ENCODE measurements around the gene ZAP70.

Gene ZAP70

DNA sequence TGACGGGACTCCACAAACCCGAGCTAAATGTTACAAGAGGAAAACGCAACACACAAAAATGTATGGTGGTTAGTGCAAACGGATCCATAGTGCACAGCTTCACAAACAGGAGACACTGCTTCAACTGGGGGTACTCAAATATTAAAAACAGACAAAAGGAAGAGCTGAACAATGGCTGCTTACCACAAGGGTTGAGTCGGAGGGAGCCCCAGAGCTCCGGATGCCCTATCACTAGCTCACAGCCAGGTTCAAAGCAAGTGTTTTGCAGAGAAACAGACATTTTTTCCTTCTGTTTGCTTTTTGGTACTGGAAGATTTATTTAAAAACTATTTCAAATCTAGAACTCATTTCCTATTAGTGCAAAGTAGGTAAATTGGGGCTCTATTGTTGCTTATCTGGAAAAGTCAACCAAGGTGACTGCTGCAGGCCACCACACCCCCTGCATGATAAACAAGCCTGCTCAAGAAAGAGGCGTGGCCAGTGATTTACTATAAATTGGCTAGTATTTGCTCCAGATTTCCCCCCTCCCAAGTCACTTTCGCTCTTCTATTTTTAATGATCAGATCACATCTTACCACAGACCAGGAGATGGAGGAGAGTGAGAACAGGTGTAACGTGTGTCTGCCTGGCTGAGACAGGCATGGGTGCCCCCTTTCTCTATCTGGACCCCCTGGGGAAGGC is 46.5 kb downstream of the ZAP70 start:
- POLR2A ChIA-PET = no interaction called here
- CTCF ChIA-PET = no interaction called here
- DNase-seq (ENCODE audit: extremely low spot score) = no peak
- no peak for TF ChIP-seq SUZ12 (IDR thresholded peaks at IDR 0.05)
- no peak for TF ChIP-seq FOXK2 (IDR thresholded peaks at IDR 0.05)
- TF ChIP-seq HDGF (IDR thresholded peaks at IDR 0.05; ENCODE audit: borderline replicate concordance) = no peak
- TF ChIP-seq SP1 (IDR thresholded peaks at IDR 0.05) = no peak
- no peak for TF ChIP-seq ZNF384 (IDR thresholded peaks at IDR 0.05)
- no peak for TF ChIP-seq L3MBTL2 (conservative IDR thresholded peaks at IDR 0.05)
- no peak for TF ChIP-seq ARNT (IDR thresholded peaks at IDR 0.05)
- no peak for TF ChIP-seq FOXA1 (IDR thresholded peaks at IDR 0.05)

DNA sequence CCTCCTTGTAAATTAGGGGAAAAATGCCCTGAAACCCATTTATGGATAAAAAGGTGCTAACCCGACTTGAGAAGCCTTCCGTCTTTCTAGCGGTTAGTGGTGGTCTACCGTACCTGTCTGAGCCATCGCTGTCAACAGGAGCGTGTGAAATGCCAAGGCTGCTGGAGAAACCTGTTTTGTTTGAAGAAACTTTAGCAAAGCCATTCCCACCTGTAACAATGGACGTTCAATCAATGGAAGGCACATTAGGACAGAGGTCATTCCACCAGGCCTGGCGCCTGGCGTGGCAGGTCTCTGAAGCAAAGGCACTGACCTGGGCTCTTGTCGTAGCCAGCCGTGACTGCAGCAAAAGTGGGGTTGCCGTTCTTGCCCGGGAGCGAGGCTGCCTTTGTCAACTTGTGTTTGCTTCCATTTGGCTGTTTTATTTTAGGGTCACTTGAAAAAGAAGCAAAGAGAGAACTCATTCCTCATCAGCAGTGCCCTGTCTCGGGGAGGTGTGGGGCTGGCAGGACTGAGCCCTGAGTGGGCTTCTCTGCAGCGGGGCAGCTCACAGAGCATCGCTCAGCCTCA is 47.2 kb downstream of the ZAP70 start:
- ChIA-PET POLR2A (no interaction called here), CTCF (no interaction called here)
- no peak for TF ChIP-seq NFRKB (IDR thresholded peaks at IDR 0.05)
- no peak for TF ChIP-seq L3MBTL2 (conservative IDR thresholded peaks at IDR 0.05)
- TF ChIP-seq, protein P1, sequence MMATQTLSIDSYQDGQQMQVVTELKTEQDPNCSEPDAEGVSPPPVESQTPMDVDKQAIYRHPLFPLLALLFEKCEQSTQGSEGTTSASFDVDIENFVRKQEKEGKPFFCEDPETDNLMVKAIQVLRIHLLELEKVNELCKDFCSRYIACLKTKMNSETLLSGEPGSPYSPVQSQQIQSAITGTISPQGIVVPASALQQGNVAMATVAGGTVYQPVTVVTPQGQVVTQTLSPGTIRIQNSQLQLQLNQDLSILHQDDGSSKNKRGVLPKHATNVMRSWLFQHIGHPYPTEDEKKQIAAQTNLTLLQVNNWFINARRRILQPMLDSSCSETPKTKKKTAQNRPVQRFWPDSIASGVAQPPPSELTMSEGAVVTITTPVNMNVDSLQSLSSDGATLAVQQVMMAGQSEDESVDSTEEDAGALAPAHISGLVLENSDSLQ (IDR thresholded peaks at IDR 0.05) = no peak
- TF ChIP-seq FOXA1 (IDR thresholded peaks at IDR 0.05) = no peak
- TF ChIP-seq CTBP1 (IDR thresholded peaks at IDR 0.05; ENCODE audit: borderline replicate concordance) = no peak
- TF ChIP-seq FOXK2 (IDR thresholded peaks at IDR 0.05) = no peak
- TF ChIP-seq ZNF384 (IDR thresholded peaks at IDR 0.05) = no peak
- no peak for TF ChIP-seq HDGF (IDR thresholded peaks at IDR 0.05; ENCODE audit: borderline replicate concordance)
- no peak for DNase-seq (ENCODE audit: extremely low spot score)

DNA sequence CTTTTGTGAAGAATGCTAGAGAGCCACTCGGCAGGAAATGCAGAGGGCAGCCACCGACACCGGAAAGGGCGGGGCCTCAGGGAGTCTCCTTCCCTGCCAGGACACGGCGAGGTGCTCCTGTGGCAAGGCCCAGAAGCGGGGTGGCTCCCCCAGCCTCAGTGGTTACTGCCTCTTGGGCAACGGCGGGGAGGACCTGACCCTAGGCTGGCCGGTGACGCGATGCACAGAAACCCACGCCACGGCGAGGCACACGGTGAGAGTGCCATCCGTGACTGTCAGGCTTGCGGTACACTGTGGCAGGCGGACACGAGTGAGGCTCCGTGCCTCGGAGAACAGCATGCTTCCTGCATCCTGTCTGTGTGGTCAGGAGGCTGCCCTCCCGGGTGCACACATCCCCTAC is 47.8 kb downstream of the ZAP70 start:
- CTCF ChIA-PET = interaction anchor here (1.1 kb wide), 1 partner anchor 13 kb away, joined by 4 read pairs; no protein-coding TSS in a partner anchor
- TF ChIP-seq BHLHE40 (IDR thresholded peaks at IDR 0.05; ENCODE audit: borderline replicate concordance) (no peak), ARNT (IDR thresholded peaks at IDR 0.05) (no peak), FOXK2 (IDR thresholded peaks at IDR 0.05) (no peak), TARDBP (IDR thresholded peaks at IDR 0.05) (no peak), SUZ12 (IDR thresholded peaks at IDR 0.05) (no peak), FOXA1 (IDR thresholded peaks at IDR 0.05) (no peak), ZNF384 (IDR thresholded peaks at IDR 0.05) (no peak), HDGF (IDR thresholded peaks at IDR 0.05; ENCODE audit: borderline replicate concordance) (no peak), LEF1 (IDR thresholded peaks at IDR 0.05; ENCODE audit: borderline replicate concordance) (no peak), CTBP1 (IDR thresholded peaks at IDR 0.05; ENCODE audit: borderline replicate concordance) (no peak), NFRKB (IDR thresholded peaks at IDR 0.05) (no peak), SP1 (IDR thresholded peaks at IDR 0.05) (no peak), ELF4 (IDR thresholded peaks at IDR 0.05) (no peak), L3MBTL2 (conservative IDR thresholded peaks at IDR 0.05) (no peak), FOXM1 (IDR thresholded peaks at IDR 0.05; ENCODE audit: borderline replicate concordance) (no peak)
- TF ChIP-seq, protein P1 (IDR thresholded peaks at IDR 0.05) = no peak
- no peak for DNase-seq (ENCODE audit: extremely low spot score)
- POLR2A ChIA-PET = no interaction called here

DNA sequence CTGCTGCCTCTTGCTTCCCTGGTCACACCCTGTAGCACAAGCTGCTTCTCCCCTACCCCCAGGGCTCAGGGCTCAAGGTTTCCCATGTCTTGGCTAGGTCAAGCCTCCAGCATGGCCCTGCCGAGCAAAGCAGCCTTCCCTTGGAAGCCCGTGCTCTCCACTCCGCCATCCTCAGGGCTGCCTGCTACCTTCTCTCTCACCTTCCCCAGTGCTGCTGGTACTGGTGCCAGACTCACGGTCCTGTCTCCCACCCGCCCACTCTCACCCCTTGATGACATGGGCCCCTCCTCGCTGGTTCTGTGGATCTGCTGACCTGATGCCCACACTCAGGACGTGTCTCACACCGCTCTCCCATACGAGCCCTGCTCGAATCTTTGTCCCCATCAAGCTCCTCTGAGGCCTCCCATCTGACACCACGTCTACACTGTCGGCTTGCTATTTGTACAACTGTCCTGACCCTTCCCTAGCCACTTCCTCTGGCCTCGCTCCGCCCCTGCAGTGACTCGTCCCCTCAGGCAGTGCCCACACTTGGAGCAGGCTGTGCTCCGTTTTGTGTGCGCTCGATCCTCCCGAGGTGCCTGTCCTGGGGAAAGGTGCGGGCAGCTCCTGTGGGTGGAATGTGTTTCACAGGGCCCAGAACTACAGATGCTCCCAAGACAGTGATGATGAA is 49.9 kb downstream of the ZAP70 start:
- no peak for TF ChIP-seq L3MBTL2 (conservative IDR thresholded peaks at IDR 0.05)
- TF ChIP-seq ZNF384 (IDR thresholded peaks at IDR 0.05) = no peak
- TF ChIP-seq, protein P1 (IDR thresholded peaks at IDR 0.05) = no peak
- no peak for TF ChIP-seq CTBP1 (IDR thresholded peaks at IDR 0.05; ENCODE audit: borderline replicate concordance)
- TF ChIP-seq BHLHE40 (IDR thresholded peaks at IDR 0.05; ENCODE audit: borderline replicate concordance) = no peak
- no peak for TF ChIP-seq FOXA1 (IDR thresholded peaks at IDR 0.05)
- no peak for TF ChIP-seq LEF1 (IDR thresholded peaks at IDR 0.05; ENCODE audit: borderline replicate concordance)
- TF ChIP-seq TARDBP (IDR thresholded peaks at IDR 0.05) = no peak
- no peak for TF ChIP-seq FOXK2 (IDR thresholded peaks at IDR 0.05)
- no peak for TF ChIP-seq ELF4 (IDR thresholded peaks at IDR 0.05)
- TF ChIP-seq HDGF (IDR thresholded peaks at IDR 0.05; ENCODE audit: borderline replicate concordance) = no peak
- no peak for TF ChIP-seq NFRKB (IDR thresholded peaks at IDR 0.05)
- TF ChIP-seq SP1 (IDR thresholded peaks at IDR 0.05) = no peak
- TF ChIP-seq FOXM1 (IDR thresholded peaks at IDR 0.05; ENCODE audit: borderline replicate concordance) = no peak
- TF ChIP-seq SUZ12 (IDR thresholded peaks at IDR 0.05) = no peak
- no peak for TF ChIP-seq ARNT (IDR thresholded peaks at IDR 0.05)
- ChIA-PET POLR2A (no interaction called here), CTCF (interaction anchor here (1.1 to 1.4 kb wide), 2 partner anchors 11 to 22 kb away, joined by 3 to 4 read pairs; no protein-coding TSS in a partner anchor)
- DNase-seq (ENCODE audit: extremely low spot score) = no peak

DNA sequence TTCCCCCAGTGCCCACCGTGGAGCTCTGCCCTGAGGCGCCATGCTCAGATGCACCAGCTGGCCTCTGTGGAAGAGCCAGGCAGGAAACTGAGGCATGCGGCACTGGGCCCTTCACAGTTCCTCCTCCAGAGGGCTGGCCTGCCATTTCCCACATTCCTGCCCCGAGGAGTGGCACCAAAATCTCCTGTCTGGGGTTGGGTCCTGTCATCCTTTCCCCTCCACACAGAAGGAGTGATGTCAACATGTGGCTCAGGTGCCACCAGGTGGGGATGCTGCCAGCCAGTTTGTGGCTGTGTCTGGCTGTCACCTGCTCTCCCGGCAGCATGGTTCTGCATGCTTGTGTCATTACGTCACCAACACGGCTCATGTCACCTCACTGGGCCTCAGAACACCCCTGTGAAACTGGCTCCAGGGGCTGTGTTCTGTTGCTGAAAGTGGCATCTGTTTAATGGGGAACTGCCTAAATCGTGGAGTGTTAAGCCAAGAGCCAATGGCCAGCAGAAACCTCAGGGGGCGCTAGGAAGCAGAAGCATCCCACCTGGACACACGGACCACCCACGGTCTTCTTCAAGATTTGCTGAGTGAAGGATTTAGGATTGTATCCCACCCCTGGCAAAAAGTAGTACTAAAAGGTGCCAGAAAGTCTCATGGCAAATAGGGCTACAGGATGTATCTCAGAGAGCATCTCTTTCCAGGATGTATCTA is 51.3 kb downstream of the ZAP70 start:
- TF ChIP-seq ARNT (IDR thresholded peaks at IDR 0.05) = no peak
- no peak for TF ChIP-seq ELF4 (IDR thresholded peaks at IDR 0.05)
- no peak for TF ChIP-seq L3MBTL2 (conservative IDR thresholded peaks at IDR 0.05)
- TF ChIP-seq FOXA1 (IDR thresholded peaks at IDR 0.05) = no peak
- TF ChIP-seq LEF1 (IDR thresholded peaks at IDR 0.05; ENCODE audit: borderline replicate concordance) = no peak
- no peak for TF ChIP-seq FOXK2 (IDR thresholded peaks at IDR 0.05)
- no peak for TF ChIP-seq ZNF384 (IDR thresholded peaks at IDR 0.05)
- TF ChIP-seq HDGF (IDR thresholded peaks at IDR 0.05; ENCODE audit: borderline replicate concordance) = no peak
- no peak for TF ChIP-seq CTBP1 (IDR thresholded peaks at IDR 0.05; ENCODE audit: borderline replicate concordance)
- TF ChIP-seq BHLHE40 (IDR thresholded peaks at IDR 0.05; ENCODE audit: borderline replicate concordance) = no peak
- ChIA-PET CTCF (no interaction called here), POLR2A (no interaction called here)
- DNase-seq (ENCODE audit: extremely low spot score) = no peak

Data from HEK293T (cell line).